ENCODE measurements around the gene CD300H. TPM values are rescaled to one million over a fixed set of nuclear protein-coding genes. Genes with fewer than 3 reads are reported as not detected.
"Not testable (repeated sequence)": the region's sequence is repeated elsewhere in the genome, so short reads cannot be mapped to it uniquely, and the experiment has no call there.

Gene CD300H
- total RNA-seq, 2 experiments from 2014 or later: not detected

DNA sequence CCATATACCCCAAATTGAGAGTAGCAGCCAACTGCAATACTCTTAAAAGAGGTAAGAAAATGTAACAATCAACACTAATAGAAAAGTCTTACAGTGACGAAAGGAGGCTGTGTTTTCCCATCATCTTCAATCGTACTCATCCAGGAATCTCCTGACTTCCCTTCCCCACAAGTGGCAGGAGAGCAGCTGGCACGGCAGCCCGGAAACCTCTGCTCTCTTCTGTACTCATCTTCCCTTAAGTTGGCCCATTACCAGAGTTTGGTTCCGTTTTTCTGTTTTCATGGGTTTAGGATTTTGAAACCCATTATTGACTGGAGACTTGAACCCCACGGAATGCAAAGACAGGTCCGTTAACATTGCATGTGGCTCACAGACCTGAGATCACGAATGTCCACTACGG is 11.7 kb upstream of the CD300H start:
- ChIA-PET POLR2A (no interaction called here), CTCF (interaction anchor here (1.8 kb wide), 1 partner anchor 13 kb away, joined by 11 read pairs; the partner anchor contains the start of gene CD300H)
- intact Hi-C loops (cut with micrococcal nuclease): no loop called here
- Mint-ChIP-seq H3K27me3 (no peaks in the 10 kb centered on the region), H3K36me3 (ENCODE audit: low read depth) (no peaks in the 10 kb centered on the region), H3K4me3 (no peak overlapping the region), H3K4me1 (ENCODE audit: low read depth) (peaks cover 6% of the 10 kb centered on the region), H3K27ac (no peak overlapping the region), H3K9me3 (no peaks in the 10 kb centered on the region)
- DNase-seq (no peak), ATAC-seq (no peak)
- TF ChIP-seq, protein P1, sequence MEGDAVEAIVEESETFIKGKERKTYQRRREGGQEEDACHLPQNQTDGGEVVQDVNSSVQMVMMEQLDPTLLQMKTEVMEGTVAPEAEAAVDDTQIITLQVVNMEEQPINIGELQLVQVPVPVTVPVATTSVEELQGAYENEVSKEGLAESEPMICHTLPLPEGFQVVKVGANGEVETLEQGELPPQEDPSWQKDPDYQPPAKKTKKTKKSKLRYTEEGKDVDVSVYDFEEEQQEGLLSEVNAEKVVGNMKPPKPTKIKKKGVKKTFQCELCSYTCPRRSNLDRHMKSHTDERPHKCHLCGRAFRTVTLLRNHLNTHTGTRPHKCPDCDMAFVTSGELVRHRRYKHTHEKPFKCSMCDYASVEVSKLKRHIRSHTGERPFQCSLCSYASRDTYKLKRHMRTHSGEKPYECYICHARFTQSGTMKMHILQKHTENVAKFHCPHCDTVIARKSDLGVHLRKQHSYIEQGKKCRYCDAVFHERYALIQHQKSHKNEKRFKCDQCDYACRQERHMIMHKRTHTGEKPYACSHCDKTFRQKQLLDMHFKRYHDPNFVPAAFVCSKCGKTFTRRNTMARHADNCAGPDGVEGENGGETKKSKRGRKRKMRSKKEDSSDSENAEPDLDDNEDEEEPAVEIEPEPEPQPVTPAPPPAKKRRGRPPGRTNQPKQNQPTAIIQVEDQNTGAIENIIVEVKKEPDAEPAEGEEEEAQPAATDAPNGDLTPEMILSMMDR (IDR thresholded peaks at IDR 0.05): no peak

DNA sequence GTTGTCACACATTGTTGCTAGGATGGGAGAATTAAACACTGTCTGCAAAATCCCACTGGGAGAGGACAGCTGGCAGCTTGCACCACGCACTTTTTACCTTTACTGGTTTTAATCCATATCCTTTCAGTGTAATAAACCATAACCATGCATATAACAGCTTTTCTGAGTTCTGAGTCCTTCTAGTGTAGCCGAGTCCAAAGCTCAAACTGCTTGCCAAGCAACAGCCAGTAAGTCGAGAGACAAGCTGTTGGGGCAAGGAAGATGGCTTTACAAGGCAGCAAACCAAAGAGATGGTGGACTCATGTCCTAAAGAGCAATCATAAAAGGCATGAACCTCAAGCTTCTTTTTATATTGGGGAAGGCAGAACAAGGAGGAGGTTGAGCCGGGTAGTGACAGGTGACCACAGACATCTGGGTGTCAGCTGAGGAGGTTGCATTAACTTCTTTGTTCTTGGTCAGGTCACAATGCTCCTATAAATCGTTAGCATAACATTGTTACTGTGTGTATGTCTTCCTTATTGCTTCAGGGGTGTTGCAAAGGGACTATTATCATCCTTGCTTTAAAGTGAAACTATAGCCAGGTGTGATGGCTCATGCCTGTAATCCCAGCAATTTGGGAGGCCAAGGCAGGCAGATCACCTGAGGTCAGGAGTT is 7.3 kb upstream of the CD300H start:
- intact Hi-C loops (cut with micrococcal nuclease): no loop called here
- no peak for ATAC-seq
- Mint-ChIP-seq H3K27me3 (peaks cover 11% of the 10 kb centered on the region), H3K36me3 (ENCODE audit: low read depth) (no peaks in the 10 kb centered on the region), H3K4me3 (no peak overlapping the region), H3K9me3 (no peaks in the 10 kb centered on the region), H3K4me1 (ENCODE audit: low read depth) (peaks cover 4% of the 10 kb centered on the region), H3K27ac (no peak overlapping the region)
- ChIA-PET CTCF (no interaction called here), POLR2A (no interaction called here)
- TF ChIP-seq, protein P1 (IDR thresholded peaks at IDR 0.05): no peak
- DNase-seq: no peak

DNA sequence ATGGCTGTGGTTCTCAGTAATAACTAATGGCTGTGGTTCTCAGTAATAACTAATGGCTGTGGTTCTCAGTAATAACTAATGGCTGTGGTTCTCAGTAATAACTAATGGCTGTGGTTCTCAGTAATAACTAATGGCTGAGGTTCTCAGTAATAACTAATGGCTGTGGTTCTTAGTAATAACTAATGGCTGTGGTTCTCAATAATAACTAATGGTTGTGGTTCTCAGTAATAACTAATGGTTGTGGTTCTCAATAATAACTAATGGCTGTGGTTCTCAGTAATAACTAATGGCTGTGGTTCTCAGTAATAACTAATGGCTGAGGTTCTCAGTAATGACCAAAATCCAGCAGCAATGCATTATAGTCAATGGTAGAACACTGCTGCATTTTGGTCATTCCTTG is 6.3 kb upstream of the CD300H start:
- peaks cover 18% of the 10 kb centered on the region for H3K27me3 Mint-ChIP-seq
- POLR2A ChIA-PET; ATAC-seq; intact Hi-C loops (cut with micrococcal nuclease); H3K27ac Mint-ChIP-seq; DNase-seq; H3K36me3 Mint-ChIP-seq (ENCODE audit: low read depth); H3K9me3 Mint-ChIP-seq; H3K4me3 Mint-ChIP-seq: not testable (repeated sequence)
- peaks cover 11% of the 10 kb centered on the region for H3K4me1 Mint-ChIP-seq (ENCODE audit: low read depth)
- CTCF ChIA-PET: interaction anchor here (1.4 kb wide), 1 partner anchor 217 kb away, joined by 4 read pairs; no protein-coding TSS in a partner anchor

DNA sequence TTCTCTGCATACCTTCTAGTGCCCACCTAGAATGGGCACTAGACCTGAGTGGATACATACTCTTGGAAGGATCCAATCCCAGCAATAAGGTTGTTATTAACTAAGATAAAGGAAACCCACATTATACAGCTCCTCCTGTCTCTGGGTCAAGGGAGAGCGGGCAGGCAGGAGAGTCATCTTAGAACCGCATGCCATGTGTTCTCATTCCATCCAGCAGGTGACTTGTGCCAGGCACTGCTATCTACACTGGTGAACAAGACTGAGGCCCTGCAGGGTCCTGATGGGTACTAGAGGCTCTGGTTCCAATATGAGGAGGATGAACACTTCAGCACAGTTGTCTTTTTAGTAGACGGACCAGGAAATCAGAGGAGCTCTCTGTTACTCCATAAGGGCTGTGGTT is 5.9 kb upstream of the CD300H start:
- H3K4me3 Mint-ChIP-seq: no peak overlapping the region
- no peak overlapping the region for H3K27ac Mint-ChIP-seq
- H3K36me3 Mint-ChIP-seq (ENCODE audit: low read depth): no peaks in the 10 kb centered on the region
- CTCF ChIA-PET: interaction anchor here (1.0 to 1.4 kb wide), 3 partner anchors 30 to 218 kb away, joined by 3 to 4 read pairs (median 3); no protein-coding TSS in a partner anchor
- ATAC-seq (no peak), DNase-seq (no peak)
- peaks cover 23% of the 10 kb centered on the region for H3K27me3 Mint-ChIP-seq
- intact Hi-C loops (cut with micrococcal nuclease): no loop called here
- H3K4me1 Mint-ChIP-seq (ENCODE audit: low read depth): peaks cover 11% of the 10 kb centered on the region
- POLR2A ChIA-PET: no interaction called here
- no peaks in the 10 kb centered on the region for H3K9me3 Mint-ChIP-seq
- TF ChIP-seq, protein P1 (IDR thresholded peaks at IDR 0.05): no peak

DNA sequence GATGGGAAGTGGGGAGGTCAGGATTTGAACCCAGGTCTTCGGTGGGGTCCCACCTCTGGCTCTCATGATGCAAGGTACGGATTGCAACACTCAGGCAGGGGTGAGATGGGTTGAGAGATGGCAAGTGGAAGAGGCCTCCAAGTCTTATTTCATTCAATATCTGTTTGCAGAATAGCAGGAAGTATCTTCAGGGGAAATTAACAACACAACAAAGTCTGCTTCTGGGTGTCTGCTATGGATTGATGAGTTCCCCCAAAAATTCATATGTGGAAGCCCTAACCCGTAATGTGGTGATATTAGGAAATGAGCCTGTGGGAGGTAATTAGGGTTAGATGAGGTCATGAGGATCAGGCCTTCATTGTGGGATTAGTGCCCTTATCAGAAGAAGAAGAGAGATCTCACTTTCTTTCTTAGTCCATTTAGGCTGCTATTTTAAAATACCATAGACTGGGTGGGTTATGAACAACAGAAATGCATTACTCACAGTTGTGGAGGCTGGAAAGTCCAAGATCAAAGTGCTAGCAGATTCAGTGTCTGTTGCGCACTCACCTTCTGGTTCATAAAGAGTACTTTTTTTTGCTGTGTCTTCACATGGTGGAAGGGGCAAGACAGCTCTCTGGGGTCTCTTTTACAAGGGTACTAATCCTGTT is 4.4 kb upstream of the CD300H start:
- peaks cover 25% of the 10 kb centered on the region for H3K27me3 Mint-ChIP-seq
- ATAC-seq: no peak
- no peak overlapping the region for H3K4me3 Mint-ChIP-seq
- peaks cover 11% of the 10 kb centered on the region for H3K4me1 Mint-ChIP-seq (ENCODE audit: low read depth)
- TF ChIP-seq, protein P1 (IDR thresholded peaks at IDR 0.05): no peak
- POLR2A ChIA-PET: no interaction called here
- DNase-seq: no peak
- H3K9me3 Mint-ChIP-seq: no peaks in the 10 kb centered on the region
- H3K36me3 Mint-ChIP-seq (ENCODE audit: low read depth): no peaks in the 10 kb centered on the region
- no peak overlapping the region for H3K27ac Mint-ChIP-seq
- CTCF ChIA-PET: interaction anchor here (2.4 kb wide), 1 partner anchor 166 kb away, joined by 7 read pairs; the partner anchor contains the start of gene RAB37
- intact Hi-C loops (cut with micrococcal nuclease): no loop called here
